ENCODE measurements around the gene C1orf232.
A peak's percentile ranks its signal among the peaks of the same experiment; 100 is the strongest.

Gene C1orf232

DNA sequence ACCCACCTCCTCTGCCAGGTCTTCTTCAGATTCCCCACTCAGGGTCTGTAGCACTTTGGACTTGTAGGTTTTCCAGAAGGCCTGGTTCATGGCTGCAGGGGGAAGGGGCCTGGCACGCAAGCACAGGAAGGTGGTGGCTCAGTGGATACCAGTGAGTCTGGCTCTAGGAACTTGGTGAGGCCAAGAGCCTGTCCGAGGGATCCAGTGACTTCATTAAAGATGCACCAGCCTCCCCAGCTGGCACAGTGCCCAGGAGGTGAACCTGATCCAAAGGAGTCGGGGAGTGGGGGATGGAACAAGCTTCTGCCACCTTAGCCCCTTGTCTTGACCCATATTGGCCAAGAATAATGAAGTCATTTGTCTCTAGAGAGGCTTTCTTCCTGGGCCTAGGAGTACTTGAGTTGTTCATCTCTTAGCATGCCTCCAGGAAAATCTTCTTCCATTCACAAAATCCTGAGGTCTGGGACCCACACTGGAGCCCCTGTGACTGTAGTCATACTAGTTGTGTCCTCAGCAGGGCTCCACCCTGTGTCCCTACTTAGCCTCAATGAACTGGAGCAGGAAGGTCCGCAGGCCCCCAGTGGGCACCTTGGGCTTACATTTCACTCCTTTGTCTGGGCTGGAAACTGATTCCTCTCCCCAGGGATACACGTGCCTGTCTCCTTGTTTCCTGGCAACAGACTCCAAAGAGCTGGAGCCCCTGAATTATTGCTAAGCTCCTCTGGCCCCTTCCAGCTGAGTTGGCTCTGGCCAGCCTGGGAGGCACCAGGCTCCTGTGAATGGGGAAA, at the start of gene C1orf232:
Gene C1orf232 (minus strand): TSS at position 554 of the 788 bp plus-strand sequence. CDS start 464 bp downstream, at position 90.
- H3K4me3 Mint-ChIP-seq, result peak within 1 kb of the TSS; percentile 95
- H3K27ac Mint-ChIP-seq, result peak within 1 kb of the TSS; percentile 84
- H3K4me1 Mint-ChIP-seq (ENCODE audit: low read depth), result peaks cover 12% of the 10 kb centered on the region
- no peaks in the 10 kb centered on the region for H3K36me3 Mint-ChIP-seq
- no peaks in the 10 kb centered on the region for H3K27me3 Mint-ChIP-seq
- H3K9me3 Mint-ChIP-seq (ENCODE audit: low read depth), result no peaks in the 10 kb centered on the region

GRCh38 chr1:26215246-26215645, 46.5 kb upstream of the C1orf232 start:
- H3K27me3 Mint-ChIP-seq, result no peaks in the 10 kb centered on the region
- H3K4me1 Mint-ChIP-seq (ENCODE audit: low read depth), result no peaks in the 10 kb centered on the region
- H3K27ac Mint-ChIP-seq, result no peak overlapping the region
- H3K36me3 Mint-ChIP-seq, result no peaks in the 10 kb centered on the region
- H3K9me3 Mint-ChIP-seq (ENCODE audit: low read depth), result no peaks in the 10 kb centered on the region
- H3K4me3 Mint-ChIP-seq, result no peak overlapping the region

DNA sequence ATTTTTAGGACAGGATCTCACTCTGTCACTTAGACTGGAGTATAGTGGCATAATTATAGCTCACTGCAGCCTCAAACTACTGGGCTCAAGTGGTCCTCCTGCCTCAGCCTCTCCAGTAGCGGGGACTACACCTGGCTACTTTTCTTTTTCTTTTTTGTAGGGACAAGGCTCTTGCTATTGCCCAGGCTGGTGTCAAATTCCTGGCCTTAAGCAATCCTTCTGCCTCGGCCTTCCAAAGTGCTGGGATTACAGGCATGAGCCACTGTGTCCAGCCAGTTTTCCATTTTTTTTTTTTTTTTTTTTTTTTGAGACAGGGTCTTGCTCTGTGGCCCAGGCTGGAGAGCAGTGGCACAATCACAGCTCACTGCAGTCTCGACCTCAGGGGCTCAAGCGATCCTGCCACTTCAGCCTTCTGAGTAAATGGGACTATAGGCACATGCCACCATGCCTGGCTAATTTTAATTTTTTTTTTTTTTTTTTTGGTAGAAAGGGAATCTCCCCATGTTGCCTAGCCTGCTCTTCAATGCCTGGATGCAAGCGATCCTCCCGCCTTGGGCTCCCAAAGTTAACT, 44.7 kb upstream of the C1orf232 start:
- Mint-ChIP-seq H3K9me3 (ENCODE audit: low read depth) (no peaks in the 10 kb centered on the region), H3K4me3 (no peak overlapping the region), H3K27ac (no peak overlapping the region), H3K4me1 (ENCODE audit: low read depth) (no peaks in the 10 kb centered on the region), H3K36me3 (no peaks in the 10 kb centered on the region), H3K27me3 (no peaks in the 10 kb centered on the region)

DNA sequence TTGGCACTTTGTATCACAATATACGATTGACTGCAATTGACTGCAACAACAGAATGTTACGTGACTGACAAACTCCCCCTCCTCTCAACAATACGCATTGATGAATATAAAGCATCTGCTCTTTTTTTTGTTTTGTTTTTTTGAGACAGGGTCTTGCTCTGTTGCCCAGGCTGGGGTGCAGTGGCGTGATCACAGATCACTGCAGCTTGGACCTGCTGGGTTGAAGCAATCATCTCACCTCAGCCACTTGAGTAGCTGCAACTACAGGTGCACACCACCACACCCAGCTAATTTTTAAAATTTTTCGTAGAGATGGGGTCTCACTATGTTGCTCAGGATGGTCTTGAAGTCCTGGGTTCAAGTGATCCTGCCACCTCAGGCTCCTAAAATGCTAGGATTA, 44.0 kb upstream of the C1orf232 start:
- H3K4me1 Mint-ChIP-seq (ENCODE audit: low read depth), result no peaks in the 10 kb centered on the region
- no peaks in the 10 kb centered on the region for H3K36me3 Mint-ChIP-seq
- H3K27ac Mint-ChIP-seq, result no peak overlapping the region
- no peak overlapping the region for H3K4me3 Mint-ChIP-seq
- no peaks in the 10 kb centered on the region for H3K27me3 Mint-ChIP-seq
- H3K9me3 Mint-ChIP-seq (ENCODE audit: low read depth), result no peaks in the 10 kb centered on the region

GRCh38 chr1:26210147-26210870, 41.5 kb upstream of the C1orf232 start:
- H3K27me3 Mint-ChIP-seq, result no peaks in the 10 kb centered on the region
- H3K4me3 Mint-ChIP-seq, result no peak overlapping the region
- H3K27ac Mint-ChIP-seq, result no peak overlapping the region
- no peaks in the 10 kb centered on the region for H3K36me3 Mint-ChIP-seq
- H3K4me1 Mint-ChIP-seq (ENCODE audit: low read depth), result no peaks in the 10 kb centered on the region
- H3K9me3 Mint-ChIP-seq (ENCODE audit: low read depth), result no peaks in the 10 kb centered on the region

DNA sequence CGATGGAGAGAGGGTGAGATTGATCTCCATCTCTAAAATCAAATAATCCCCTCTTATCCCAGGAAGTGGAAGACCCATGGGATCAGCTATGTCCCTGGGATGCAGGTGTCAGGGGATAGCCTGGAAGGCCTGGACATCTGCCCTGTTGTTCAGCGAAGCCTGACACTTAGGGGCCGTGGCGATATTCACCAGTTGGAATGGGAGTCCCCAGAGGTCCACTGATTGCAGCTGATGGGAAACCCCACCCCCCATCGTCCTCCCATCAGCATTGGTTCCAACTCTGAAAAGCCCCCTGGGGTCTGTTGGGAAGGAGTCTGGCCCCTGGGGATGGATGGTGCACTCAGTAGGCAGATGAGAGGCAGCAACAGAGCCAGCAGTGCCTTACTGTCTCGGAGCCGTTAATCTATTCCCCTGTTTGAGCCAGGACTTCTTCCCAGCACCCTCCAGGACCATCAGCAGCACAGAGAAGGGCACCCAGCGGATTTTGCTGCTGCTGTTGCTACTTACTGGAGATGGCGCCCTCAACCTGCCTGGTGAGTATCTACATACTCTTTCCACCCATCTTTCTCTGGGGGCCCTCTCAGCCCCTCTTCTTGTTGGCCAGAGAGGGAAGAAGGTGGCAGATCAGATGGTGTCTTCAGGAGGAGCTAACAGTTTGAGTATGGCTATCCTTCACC, 35.0 kb upstream of the C1orf232 start:
- Mint-ChIP-seq H3K4me1 (ENCODE audit: low read depth) (peaks cover 31% of the 10 kb centered on the region), H3K27ac (no peak overlapping the region), H3K36me3 (no peaks in the 10 kb centered on the region), H3K9me3 (ENCODE audit: low read depth) (no peaks in the 10 kb centered on the region), H3K4me3 (no peak overlapping the region), H3K27me3 (no peaks in the 10 kb centered on the region)

DNA sequence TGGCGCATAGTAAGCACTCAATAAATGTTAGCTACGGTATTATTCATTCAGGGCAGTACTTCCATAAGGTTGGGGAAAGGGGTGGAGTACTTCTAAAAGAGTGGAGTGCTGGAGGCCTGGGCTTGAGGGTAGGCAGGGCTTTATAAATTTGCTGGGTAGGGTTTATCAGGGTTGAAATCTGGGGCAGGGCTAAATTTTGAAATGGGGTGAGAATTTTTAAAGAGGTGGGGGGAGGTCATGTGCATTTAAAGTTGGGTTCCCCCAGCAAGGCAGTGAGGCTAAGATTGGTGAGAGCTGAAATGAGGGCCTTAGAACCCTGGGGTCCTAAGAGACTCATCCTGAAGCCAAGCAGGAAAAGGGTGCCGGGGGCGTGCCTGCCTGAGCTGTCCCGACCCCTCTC, 31.6 kb upstream of the C1orf232 start:
- Mint-ChIP-seq H3K4me1 (ENCODE audit: low read depth) (peaks cover 31% of the 10 kb centered on the region), H3K4me3 (no peak overlapping the region), H3K27ac (peak overlapping the region; percentile 3), H3K9me3 (ENCODE audit: low read depth) (no peaks in the 10 kb centered on the region), H3K36me3 (no peaks in the 10 kb centered on the region), H3K27me3 (no peaks in the 10 kb centered on the region)

DNA sequence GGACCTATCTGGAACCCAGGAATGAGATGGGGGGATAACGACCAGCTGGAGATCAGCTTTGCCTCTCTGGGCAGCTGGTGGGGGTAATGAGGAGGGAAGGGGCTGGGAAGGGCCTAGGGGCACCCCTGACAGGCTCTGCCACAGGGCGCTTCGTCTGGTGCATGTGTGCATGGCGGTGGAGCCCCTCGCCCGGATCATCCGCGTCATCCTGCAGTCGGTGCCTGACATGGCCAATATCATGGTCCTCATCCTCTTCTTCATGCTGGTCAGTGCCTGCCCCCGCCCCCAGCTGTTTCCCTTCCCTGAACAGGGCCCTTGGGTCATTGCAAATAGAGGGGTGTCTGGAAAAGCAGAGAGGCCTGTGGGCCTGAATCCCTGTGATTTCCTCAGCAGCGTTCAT, 29.1 kb upstream of the C1orf232 start:
- Mint-ChIP-seq H3K9me3 (ENCODE audit: low read depth) (no peaks in the 10 kb centered on the region), H3K27ac (no peak overlapping the region), H3K36me3 (no peaks in the 10 kb centered on the region), H3K4me1 (ENCODE audit: low read depth) (peaks cover 24% of the 10 kb centered on the region), H3K4me3 (no peak overlapping the region), H3K27me3 (no peaks in the 10 kb centered on the region)

DNA sequence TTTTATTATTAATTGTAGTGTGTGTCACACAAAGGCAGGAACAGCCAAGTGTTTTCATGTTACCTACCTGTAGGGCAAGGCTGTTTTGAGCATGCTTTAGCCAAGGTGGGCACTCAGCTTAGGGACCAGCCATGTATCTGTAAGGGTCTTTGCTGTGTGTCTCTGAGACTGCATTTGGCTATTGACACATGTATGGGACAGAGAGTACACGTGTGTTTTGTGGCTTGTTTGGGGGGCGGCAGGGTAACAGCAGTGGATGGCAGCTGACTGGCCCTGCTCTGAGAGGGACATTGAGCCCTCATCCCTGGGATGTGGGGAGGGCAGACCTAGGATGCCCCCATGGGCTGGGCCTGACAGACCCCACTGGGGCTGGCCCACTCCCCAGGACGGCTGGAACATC, 28.5 kb upstream of the C1orf232 start:
- Mint-ChIP-seq H3K27me3 (no peaks in the 10 kb centered on the region), H3K36me3 (no peaks in the 10 kb centered on the region), H3K9me3 (ENCODE audit: low read depth) (no peaks in the 10 kb centered on the region), H3K27ac (no peak overlapping the region), H3K4me1 (ENCODE audit: low read depth) (peaks cover 18% of the 10 kb centered on the region), H3K4me3 (no peak overlapping the region)

DNA sequence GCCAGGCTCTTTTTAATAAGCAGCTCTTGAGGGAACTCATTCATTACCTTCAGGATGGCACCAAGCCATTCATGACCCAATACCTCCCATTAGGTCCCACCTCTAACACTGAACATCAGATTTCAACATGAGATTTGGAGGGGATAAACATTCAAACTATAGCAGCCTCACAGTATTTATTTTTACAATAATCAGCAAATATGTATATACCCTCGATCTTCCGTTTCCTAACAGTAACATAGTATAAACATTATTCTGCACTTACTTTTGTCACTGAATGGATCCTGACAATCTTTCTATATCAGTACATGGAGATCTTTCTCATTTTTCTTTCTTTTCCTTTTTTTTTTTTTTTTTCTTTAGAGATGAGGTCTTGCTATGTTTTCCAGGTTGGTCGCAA, 27.0 kb upstream of the C1orf232 start:
- H3K4me3 Mint-ChIP-seq, result no peak overlapping the region
- peaks cover 11% of the 10 kb centered on the region for H3K4me1 Mint-ChIP-seq (ENCODE audit: low read depth)
- no peaks in the 10 kb centered on the region for H3K27me3 Mint-ChIP-seq
- H3K9me3 Mint-ChIP-seq (ENCODE audit: low read depth), result no peaks in the 10 kb centered on the region
- no peaks in the 10 kb centered on the region for H3K36me3 Mint-ChIP-seq
- H3K27ac Mint-ChIP-seq, result no peak overlapping the region

DNA sequence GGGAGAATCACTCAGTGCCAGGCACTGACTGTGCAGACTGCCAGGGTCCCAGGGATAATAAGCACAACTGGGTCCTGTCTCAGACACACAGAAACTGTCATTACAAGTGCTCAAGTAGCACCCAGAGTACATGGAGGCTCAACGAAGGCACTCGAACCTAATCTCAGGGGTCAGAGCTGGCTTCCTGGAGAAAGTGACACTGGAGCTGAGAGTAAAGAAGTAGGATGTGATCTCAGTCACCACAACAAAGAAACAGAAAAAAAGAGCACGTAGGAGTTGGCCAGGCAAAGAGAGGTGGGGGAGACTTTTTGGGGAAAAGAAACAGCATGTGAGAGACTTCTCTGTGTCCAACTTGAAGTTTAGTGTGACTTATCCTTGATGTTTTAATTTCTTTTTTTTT, 23.0 kb upstream of the C1orf232 start:
- Mint-ChIP-seq H3K4me1 (ENCODE audit: low read depth) (peaks cover 7% of the 10 kb centered on the region), H3K27me3 (no peaks in the 10 kb centered on the region), H3K36me3 (peaks cover 2% of the 10 kb centered on the region), H3K4me3 (no peak overlapping the region), H3K27ac (no peak overlapping the region), H3K9me3 (ENCODE audit: low read depth) (no peaks in the 10 kb centered on the region)

GRCh38 chr1:26190373-26190987, 21.7 kb upstream of the C1orf232 start, which contains the start of gene CATSPER4:
Gene CATSPER4, plus strand, starts transcription at chr1:26190602. Its CDS starts 26 bp downstream, at chr1:26190628.
- H3K36me3 Mint-ChIP-seq, result peaks cover 5% of the 10 kb centered on the region
- no peak within 1 kb of the TSS for H3K27ac Mint-ChIP-seq
- H3K4me1 Mint-ChIP-seq (ENCODE audit: low read depth), result peaks cover 7% of the 10 kb centered on the region
- no peaks in the 10 kb centered on the region for H3K9me3 Mint-ChIP-seq (ENCODE audit: low read depth)
- no peak within 1 kb of the TSS for H3K4me3 Mint-ChIP-seq
- H3K27me3 Mint-ChIP-seq, result no peaks in the 10 kb centered on the region

DNA sequence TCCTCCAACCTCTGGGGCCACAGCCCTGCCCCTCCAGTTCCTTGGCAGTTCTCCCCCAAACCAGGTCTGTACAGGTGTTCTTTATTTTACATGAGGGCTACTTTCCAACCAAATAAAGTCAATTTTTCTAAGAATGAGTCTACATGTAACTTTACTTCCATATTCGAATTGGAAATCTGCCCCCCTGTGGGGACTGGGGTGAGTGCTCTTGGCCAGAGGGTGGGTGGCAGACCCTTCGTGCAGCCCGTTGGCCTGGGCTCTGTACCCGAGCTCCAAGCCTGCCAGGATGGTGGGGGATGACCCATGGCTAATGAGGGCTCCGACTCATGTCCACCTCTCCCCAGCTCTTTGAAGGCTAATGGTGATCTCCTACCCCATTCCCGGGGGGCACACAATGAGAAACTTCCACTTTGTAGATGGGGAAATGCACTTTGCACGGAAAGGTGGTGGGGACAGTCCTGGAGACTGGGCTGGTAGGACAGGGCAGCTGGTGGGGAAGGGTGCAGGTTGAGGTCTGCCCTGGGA, 21.1 kb upstream of the C1orf232 start:
- H3K27me3 Mint-ChIP-seq, result no peaks in the 10 kb centered on the region
- H3K4me1 Mint-ChIP-seq (ENCODE audit: low read depth), result peaks cover 7% of the 10 kb centered on the region
- H3K9me3 Mint-ChIP-seq (ENCODE audit: low read depth), result no peaks in the 10 kb centered on the region
- H3K27ac Mint-ChIP-seq, result no peak overlapping the region
- H3K4me3 Mint-ChIP-seq, result no peak overlapping the region
- H3K36me3 Mint-ChIP-seq, result peaks cover 5% of the 10 kb centered on the region

DNA sequence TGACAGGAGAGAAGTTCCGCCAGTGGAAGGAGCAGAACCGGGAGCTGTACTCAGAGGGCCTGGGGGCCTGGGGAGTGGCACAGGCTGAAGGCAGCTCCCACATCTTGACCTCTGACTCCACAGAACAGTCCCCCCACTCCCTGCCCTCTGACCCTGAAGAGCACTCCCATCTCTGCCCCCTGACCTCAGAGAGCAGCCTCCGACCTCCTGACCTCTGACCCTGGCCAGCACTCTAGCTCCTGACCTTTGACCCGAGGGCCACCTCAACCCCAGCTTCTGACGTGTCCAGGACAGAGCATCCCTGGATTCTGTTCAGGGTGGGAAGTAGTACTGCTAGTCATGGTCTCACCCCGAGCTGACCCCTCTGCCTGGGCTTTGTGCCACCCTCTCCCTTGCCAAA, 20.6 kb upstream of the C1orf232 start:
- no peak overlapping the region for H3K4me3 Mint-ChIP-seq

More for the DNA sequence above, 20.6 kb upstream of the C1orf232 start:
- Mint-ChIP-seq H3K27me3 (no peaks in the 10 kb centered on the region), H3K27ac (no peak overlapping the region), H3K9me3 (ENCODE audit: low read depth) (no peaks in the 10 kb centered on the region), H3K36me3 (peaks cover 5% of the 10 kb centered on the region), H3K4me1 (ENCODE audit: low read depth) (peaks cover 7% of the 10 kb centered on the region)
